NCI-H2107 treated with DMSO at 0.1 percent for 48 hours (cell line): ENCODE measurements around the gene PISD.
"Not testable (repeated sequence)": the region's sequence is repeated elsewhere in the genome, so short reads cannot be mapped to it uniquely, and the experiment has no call there.

ENCODE experiments used
- DNase-seq: peaks from one replicate; lab custom pipeline; 2025; ENCODE audit not compliant: unreplicated experiment; lab: John Stamatoyannopoulos, UW

PISD gene

DNA sequence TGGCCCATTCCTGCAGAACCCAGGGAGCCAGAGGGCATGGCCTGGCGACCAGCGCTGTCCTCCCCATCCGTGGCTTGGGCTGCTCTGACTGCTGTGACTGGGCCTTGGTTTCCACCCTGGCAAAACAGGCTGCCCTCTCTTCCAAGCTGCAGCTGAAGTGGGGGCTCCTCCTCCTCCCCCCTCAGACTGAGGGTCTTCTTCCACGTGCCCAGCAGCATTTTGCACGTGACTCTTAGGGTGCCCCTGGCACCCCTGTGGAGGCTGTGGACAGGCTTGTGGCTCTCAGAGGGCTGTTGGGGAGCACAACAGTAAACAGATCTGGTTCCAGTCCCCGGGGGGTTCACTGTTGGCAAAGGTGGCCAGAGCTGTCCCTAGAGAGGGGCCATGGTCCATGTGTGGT, 51.4 kb downstream of the PISD start:
- DNase-seq: no peak

DNA sequence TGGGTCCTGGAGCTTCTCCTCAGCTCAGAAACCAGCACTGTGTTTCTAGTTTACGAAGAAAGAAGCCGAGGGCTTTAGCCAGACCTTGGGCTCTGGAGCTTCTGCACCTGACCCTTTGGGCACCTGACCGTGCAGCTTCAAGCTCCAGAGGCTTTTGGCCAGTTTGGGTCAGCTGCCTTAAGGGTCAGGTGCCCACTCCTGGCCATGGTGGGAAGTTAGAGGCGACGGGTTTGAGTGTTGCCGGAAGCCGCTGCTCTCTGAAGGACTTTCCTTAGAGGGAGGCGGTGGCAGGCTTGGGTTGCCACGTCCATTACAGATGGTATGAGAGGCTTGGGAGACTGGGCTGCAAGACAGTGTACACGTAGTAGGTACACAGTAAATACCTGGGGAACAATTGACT, 52.3 kb downstream of the PISD start:
- DNase-seq: no peak

DNA sequence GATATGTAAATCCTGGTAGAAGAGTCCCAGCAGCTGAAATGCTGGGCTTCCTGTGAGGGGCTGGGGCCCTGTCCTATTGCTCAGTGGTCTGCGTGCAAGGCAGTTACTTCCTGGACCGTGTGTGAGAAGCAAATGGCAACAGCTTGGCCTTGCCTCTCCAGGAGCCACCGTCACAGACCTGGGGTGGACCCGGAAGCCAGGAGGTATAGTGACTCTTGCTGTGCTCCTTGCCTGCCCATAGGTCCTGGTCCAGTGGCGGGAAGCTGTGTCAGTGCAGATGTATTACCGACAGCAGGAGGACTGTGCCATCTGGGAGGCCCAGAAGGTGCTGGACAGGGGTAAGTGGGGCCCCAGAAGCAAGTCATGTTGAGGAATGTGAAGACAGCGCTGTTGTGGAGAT, 54.3 kb downstream of the PISD start:
- DNase-seq: no peak

DNA sequence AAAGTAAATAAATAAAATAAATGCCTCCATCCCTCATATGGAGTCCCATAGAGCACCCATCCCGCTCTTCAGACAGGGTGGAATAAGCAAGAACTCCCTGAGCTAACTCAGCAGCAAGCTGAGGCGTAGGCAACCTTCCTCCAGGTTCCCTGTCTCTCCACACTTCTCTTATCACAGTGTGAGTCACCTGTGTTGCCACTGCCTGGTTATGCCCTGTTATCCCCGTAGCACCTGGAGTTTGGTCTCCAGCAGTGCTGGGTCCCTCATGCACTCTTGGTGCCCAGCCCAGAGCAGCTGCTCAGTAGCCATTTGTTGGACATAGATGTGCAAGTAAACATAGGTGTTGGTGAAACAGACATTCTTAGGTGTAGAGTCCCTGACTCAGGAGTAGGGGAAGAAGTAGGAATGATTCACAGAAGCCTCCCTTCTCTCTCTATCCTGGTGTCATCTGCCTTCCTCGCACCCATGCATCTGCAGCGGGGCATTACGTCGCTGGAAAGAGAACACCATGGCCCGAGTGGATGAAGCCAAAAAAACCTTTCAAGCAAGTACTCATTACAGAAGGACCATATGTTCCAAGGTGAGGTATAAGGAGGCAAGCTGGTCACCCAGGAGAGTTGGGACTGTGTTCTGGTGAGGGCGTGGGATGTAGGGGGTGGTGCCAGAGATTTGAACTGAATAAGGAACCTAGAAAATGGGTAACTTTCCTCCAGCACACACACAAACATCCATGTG, 56.0 kb downstream of the PISD start:
- DNase-seq: no peak

DNA sequence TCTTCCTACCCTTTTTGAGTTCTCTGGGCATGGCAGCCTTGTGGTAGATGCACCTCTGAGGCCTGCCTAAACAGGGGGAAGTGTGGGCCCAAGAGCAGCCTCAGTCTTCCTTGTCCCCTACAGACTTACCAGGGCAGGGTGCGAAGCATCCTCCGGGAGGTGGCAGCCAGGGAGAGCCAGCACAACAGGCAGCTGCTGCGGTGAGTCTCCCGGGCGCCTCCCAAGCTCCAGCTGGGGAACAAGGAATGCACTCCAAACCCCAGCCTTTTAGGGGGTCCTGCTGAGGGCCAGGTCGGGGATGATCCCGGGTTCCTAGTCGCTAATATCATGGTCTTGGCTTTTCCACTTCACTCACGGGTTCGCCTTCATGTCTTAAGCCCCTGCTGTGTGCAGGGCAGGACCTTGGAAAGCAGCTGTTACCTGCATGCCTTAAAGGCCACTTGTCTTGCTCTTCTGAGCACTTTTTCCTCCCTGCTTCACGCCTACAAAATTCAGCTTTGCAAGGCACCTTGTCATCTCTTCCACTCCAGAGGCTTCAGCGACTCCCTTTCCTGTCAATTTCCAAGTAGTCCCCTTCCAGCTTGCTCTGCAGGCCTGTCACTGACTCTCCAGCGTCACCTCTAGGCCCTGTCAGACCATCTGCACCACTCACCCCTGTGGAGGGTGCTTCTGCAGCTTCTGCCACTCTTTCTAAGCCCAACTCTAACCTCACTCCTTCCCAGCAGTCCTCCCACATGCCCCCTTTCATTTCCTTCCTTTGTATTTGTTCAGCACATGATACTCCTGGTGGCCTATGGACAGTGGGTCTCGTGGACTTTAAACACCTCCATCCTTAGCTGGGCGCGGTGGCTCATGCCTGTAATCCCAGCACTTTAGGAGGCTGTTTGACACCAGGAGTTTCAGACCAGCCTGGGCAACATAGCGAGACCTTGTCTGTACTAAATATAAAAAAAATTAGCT, 57.0 kb downstream of the PISD start:
- no peak for DNase-seq

DNA sequence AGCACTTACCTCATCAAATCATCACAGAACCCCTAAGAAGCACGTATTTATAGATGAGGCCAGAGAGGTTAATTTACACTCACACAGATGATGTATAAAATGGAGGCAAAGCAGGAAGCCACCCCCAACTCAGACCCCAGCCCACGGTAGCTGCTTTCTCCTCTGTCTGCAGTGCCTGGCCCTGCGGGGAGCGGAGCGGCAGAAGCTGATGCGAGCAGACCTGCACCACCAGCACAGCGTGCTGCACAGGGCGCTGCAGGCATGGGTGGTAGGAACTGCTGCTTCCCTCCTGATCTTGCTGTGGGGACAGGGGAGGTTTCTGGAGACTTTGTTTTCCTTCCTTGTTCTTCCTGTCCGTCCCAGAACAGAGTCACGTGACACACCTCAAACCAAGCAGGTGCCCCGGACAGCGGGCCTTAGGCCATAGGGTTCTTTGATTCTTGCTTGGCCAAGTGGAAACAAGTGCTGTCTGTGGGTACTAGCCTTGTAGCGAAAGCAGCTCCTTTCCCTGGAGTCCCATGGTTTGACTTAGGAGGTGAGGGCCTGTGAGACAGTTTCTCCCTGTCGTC, 57.8 kb downstream of the PISD start:
- DNase-seq: no peak

DNA sequence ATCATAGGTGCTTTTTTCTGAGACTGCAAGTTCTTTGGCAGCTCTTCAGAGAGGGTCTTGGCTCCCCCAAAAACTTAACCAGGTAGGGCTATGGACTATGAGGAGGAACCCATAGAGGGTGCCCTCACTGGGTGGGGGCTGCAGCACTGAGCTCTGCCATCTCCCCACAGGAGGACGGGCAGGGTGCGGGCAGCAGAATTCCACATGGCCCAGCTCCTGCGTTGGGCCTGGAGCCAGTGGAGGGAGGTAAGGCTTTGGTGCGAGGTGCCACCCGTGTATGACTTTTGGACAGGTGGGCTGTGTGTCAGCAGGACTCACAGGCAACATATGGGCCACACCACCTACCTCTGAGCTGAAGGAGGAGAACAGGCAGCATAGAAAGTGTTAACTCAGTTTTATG, 58.4 kb downstream of the PISD start:
- no peak for DNase-seq

DNA sequence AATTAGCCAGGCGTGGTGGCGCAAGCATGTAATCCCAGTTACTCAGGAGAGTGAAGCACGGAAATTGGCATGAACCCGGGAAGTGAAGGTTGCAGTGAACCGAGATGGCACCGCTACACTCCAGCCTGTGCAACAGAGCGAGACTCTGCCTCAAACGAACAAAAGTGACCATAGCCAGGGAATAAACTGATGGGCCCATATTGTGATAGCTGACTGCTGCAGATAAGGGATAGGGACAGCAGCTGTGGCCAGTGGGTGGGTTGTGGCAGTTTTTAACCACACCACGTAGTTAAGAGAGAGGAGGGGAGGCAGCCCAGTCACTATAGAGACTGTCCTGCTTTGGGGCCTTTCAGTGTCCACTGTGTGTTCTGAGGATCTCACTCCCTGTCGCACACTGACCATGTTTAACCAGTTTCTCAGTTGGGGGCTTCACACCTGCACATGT, 58.9 kb downstream of the PISD start:
- no peak for DNase-seq

DNA sequence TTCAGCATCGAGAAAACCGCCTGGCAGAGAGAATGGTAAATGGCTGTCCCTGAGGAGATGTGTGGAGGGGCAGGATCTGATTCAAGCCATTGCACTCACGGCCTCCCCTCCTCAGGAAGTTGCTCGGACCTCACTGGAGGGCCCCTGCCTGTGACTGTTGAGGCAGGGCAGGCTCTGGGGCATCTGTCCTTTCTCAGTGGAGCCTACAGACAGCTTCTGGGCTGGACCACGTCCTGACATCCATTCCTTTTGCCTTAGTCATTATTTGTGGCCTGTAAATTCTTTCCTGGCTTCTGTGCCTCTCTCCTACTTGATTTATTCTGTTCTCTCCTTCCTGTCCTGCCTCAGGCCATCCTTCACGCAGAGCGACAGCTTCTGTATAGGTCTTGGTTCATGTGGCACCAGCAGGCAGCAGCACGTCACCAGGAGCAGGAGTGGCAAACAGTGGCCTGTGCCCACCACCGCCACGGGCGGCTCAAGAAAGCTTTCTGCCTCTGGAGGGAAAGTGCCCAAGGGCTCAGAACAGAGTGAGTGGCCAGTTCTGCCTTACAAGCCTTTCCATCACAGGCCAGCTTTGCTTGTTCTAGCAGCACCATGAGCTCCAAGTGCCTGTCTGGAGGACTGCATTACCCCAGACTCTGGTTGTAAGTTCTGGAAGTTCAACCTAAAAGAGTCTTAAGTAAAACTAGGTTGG, 59.6 kb downstream of the PISD start:
- DNase-seq: no peak

DNA sequence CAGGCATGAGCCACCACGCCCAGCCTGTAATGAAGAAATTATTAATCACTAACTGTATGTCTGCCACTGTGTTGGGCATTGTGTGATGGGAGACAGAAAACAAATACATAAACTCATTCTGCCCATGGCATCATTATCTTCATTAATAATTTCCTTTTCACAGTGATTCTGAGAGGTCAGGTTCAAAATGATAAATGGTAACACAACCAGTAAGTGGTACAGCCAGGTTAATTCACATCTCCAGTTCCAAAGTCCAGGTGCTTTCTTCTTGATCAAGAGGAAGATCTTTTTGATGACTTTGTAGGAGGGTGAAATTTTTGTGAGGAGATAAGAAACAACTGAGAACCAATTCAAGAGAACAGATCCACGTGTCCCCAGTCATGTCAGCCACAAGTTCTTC, 66.7 kb downstream of the PISD start:
- DNase-seq: no peak

DNA sequence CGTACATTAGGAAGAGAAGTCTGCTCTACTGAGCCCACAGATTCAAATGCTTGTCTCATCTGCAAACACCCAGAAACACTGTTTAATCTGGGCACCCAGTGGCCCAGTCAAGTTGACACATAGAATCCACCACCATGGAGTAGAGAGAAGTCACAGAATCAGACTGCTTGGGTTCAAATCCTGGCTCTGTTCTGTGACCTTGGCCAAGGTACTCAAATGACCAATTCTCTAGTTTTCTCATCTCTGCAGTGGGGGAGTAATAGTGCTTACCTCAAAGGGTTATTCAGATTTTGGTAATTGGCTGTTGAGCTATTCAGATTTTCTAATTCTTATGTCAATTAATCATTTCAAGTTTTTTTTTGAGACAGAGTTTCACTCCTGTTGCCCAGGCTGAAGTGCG, 71.9 kb downstream of the PISD start:
- DNase-seq: not testable (repeated sequence)

DNA sequence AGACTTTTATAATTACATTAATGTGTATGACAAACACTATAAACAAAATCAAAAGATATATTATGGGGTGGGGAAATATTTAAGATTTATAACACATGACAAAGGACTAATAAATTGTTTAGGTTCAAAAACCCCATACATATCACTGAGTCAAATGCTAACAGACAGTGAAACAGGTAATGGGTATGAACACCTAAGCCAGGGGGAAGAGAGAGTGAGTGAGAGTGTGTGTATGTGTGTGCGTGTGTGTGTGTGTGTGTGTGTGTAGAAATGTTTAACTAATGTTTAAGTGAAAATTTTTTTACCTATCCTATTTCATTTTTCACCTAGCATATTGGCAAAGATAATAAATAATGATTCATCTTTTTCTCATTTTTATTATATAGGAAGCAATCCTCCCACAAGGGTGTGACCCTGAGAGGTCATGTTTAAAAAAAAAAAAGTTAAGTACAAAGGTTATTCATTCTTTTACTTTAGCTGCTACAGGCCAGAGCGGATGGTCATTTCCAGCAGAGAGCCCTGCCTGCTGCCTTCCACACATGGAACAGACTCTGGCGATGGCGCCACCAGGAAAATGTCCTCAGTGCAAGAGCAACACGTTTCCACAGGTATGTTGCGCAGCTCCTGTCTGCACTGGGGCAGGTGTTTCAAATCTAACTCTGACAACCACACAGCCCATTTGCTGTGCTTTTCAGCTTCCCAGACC, 72.9 kb downstream of the PISD start:
- DNase-seq: no peak

DNA sequence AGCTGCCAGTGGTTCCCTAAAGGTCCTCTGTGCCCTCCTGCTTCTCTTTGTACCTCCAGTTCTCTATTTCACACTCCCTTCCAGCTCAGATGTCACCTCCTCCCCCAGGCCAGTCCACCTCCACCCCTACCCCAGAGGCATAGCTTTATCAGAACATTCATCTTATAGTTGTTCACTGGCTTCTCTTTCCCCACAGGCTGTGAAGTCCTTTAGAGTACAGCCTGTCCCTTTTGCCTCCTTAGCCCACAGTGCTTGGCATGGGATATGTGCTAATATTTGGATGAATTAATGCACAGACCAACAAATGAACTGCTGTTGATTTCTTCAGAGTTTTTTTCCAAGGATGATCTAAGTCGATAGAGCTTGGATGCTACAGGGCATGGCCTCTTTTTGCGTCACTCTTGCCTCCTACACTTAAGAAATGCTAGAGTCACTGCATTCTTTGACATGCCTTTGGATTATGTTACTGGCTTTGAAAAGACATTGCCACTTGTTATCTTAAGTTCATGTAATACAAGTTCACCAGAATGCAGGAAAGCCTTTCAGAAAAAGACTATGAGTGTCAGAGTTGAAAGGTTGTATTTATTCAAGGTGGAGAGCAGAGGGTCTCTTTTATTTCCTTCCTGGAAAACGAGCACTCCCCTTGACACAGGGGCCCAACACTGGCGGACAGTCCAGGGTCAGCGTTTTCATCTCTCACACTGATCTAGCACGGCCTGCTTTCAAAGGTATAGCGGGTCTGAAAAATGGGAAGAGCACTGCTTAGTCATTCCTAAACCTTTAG, 75.7 kb downstream of the PISD start:
- DNase-seq: no peak

DNA sequence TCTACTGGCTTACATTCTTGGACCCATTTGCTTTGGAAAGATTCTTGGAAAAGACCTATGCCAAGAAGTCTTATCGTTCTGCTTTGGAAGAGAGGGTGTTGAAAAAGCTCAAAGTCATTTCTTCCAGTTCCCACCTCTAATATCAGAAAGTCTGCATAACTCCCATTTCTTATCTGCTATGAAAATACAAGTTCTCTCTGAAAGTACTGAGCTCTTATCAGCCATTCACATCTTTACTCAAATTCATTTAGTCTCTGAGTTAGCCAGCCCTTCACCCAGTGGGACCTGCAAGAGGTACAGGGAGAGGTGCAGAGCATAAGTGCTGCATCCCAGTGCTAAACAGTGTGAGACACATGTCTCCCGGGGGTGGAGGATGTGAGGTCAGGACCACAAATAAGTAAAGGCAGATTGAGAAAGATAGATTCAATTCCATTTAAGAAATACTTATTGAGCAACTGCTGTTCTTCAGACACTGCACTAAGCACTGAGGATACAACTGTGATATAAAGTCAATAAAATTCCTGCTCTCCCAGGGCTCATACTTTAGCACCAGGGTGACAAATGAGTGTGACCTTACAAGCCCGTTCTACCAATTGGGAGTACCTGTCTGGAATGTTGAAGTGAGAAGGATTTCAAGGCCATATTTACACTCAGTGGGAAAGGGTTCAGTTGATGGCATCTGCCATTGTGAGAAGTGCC, 76.7 kb downstream of the PISD start:
- no peak for DNase-seq

DNA sequence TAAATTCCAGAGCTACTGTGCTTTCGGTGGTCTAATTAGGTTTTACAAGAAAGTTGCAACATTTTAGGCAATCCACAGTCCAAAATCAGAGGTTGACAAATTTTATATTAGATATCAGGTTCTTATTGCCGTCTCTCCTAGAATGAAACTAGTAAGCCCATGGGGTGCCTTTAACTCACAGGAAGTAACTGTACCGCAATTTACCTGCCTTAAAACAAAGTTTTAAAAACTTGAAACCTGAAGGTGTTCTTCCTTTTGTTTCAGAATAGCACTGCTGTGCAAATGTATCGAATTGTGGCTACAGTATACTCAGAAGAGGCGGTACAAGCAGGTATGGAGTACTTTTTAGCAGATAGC, 77.2 kb downstream of the PISD start:
- no peak for DNase-seq

DNA sequence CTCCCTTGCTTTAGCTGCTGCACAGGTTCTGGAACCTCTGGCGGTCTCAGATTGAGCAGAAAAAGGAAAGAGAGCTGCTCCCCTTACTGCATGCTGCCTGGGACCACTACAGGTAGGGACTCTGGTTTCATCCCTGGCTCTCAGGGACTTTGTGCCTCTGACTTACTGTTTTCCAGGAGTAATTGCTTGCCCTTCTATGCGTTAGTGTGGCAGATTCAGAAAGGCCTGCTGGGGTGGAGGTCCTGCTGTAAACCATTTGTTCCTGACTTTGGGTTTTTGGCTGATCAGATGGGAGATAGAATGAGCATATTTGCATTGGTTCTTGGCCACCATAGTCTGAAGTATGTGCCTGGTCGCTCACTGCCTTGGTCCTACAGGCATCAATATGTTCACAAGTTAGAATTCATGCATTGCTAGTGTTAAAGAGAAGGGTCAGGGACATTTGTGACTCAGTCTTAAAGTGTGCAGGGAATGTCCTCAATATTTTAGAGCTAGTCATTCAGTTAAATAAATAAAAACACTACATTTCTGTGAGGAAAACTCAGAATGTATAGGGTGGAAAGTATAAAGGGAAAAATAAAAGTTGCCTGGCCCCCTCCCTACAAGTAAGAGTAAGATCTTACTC, 78.0 kb downstream of the PISD start:
- DNase-seq: no peak

DNA sequence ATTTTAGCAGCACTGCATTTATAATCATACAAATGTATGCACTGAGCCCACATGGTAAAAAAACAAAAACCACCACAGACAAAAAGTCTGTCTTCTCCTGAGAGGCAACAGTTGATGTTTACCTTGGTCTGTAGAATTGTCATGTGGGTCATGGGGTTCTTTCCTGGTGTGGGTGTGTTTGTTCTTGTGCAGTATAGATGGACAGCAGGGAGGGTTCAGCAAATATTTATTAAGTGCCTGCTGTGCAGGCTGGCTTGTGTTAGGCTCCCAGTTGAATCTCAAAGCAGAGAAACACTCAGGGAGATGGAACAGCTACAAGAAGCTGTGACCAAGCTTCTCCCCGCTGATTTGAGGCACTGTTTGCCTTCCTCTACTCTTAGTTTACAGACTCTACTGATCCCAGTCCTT, 82.2 kb downstream of the PISD start:
- no peak for DNase-seq

DNA sequence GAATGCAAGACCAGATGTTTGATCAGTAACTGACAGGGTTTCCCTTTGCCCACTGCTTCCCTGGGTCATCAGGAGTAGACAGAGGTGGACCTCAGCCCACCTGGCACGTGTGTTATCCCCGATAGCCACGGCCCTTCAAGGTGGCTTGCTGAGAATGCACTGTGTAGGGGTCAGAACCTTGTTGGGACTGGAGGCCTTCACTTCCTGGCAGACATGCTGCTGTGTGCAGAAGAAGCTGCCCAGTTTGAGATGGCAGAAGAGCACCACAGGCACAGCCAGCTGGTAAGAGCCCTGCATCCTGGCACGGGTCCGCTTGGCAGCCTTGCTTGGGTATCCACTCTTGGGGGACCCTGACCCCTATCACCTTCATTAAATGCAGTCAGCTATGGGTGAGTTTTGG, 83.8 kb downstream of the PISD start:
- DNase-seq: no peak

DNA sequence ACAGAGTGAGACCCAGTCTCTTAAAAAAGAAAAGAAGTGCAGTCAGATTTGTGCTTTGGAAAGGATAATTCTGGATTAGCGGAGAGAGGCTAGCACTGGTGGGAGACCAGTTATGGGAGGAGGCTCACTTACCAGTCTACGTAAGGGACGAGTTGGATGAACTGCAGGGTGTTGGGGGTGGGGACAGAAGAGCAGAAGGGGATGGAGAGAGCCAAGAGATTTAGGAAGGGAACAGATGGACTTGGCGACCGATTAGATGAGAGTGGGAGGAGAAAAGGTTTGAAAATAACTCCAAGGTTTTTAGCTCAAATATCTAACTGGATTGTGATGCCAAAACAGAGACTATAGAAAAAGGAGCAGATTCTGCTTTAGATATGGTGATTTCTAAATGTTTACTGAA, 84.3 kb downstream of the PISD start:
- DNase-seq: no peak
